Inferior parietal cortex (tissue), 1 donor: ENCODE results near the gene SH3BP1.
"Not testable (repeated sequence)": the region's sequence is repeated elsewhere in the genome, so short reads cannot be mapped to it uniquely, and the experiment has no call there.

Experiments used
- DNase-seq: peaks from one replicate; pipeline ENCODE4 v3.0.0-alpha.2; 2016; ENCODE audit errors: extremely low spot score

The SH3BP1 gene

GRCh38 chr22:37679670-37680069 is 40.2 kb downstream of the SH3BP1 start:
- DNase-seq, result no peak

DNA sequence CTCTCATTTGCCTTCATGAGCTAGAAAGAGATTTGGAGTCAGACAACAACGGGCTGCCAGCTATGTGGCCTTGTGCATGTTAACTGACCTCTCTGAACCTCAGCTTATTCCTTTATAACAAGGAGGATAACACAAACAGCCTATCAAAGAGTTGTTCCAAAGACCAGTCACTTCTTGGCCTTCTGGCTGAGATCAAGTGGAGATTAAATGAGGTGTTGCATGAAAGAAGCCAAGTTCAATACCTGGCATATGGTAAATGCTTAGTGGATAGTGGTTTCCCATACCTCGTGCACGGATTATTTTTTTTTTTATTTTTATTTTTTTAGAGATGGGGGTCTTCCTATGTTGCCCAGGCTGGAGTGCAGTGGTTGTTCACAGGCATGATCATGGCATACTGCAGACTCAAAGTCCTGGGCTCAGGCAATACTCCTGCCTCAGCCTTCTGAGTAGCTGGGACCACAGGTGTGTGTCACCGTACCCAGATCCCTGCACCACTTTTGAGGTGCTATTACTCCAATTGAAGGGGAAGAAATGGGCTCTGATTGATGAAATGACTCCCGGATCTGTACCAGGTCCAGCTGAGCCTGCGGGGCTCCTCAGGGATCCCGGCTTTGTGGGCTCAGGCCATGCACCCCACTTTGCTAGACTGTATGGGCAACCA is 40.9 kb downstream of the SH3BP1 start:
- no peak for DNase-seq

DNA sequence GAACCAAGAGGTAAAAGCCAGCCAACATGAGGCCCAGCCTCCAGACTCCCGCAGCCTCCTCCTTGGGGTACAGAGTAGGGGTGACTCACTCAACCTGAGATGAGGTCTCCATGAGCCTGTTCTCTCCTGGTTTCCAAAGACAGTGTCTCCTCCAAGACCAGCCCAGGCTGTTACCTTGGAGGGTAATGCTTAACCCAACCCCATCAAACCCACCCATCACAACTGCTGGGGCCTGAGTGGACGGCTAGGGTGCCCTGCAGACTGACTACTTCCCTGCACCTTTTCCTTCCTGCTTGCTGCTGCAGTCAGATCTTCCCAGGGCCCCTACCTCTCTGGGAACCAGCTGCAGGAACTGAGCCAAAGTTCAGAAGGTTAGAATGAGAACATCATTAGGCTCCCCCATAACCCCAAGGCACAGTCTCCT is 41.5 kb downstream of the SH3BP1 start:
- DNase-seq, result no peak

DNA sequence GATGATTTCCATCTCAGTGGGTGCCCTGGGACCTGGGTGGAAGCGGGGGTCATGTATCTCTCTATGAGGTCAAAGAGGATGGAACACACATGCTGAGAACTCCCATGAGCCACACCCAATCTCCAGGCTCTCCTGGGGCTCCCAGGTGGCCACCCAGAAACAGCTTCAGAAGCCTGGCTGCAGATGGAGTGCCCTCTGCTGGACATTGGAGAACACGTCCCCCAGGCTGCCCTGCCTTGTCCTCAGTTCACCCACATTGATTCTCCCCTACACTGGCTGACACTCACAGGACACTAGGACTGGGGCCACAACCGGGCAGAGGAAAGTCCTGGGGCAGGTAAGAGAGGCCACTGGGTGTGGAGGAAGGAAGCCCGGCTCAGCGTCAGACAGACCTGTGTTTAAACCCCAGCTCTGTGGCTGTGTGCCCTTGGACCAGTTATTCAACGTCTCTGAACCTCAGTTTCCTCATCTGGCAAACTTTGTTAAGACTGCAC is 42.1 kb downstream of the SH3BP1 start:
- peak; percentile 73 for DNase-seq

GRCh38 chr22:37684803-37685615 is 45.5 kb downstream of the SH3BP1 start:
- no peak for DNase-seq

GRCh38 chr22:37686002-37686982 is 46.8 kb downstream of the SH3BP1 start, which contains the start of gene NOL12:
Gene NOL12, plus strand, starts transcription at chr22:37686343. Its CDS starts 50 bp downstream, at chr22:37686393.
- peak; percentile 93 for DNase-seq

GRCh38 chr22:37690407-37690806 is 50.9 kb downstream of the SH3BP1 start:
- no peak for DNase-seq

DNA sequence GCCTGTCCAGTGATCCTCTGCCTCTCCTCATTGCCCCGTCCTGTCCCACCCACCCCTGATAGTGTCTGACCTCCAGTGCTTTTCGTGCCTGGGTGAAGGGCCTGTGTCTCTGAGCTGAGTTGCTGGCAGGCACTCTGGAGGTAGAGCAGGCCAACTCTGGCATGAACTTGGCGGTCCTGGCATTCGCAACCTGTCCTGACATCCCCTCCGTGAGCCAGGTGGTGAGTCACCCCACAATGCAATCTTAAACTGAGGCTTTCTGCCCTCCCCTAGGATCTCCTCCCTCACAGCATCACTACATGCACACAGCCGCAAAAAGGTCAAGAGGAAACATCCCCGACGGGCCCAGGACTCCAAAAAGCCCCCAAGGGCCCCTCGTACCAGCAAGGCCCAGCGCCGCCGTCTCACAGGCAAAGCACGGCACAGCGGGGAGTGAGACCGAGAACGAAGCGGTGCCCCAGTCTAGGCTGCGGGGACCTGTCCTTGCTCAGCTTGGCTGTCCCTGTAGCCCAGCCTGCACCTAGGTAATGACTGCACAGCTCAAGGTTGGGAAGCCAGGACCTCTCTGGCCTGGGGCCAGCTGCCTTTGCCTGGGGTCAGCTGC is 51.5 kb downstream of the SH3BP1 start:
- no peak for DNase-seq

- DNase-seq, result no peak
Measured at GRCh38 chr22:37692627-37693285, 53.3 kb downstream of the SH3BP1 start.

- DNase-seq, result not testable (repeated sequence)
Measured at GRCh38 chr22:37694131-37694530, 54.7 kb downstream of the SH3BP1 start.

- DNase-seq, result not testable (repeated sequence)
Measured at GRCh38 chr22:37696260-37696656, 56.8 kb downstream of the SH3BP1 start.

DNA sequence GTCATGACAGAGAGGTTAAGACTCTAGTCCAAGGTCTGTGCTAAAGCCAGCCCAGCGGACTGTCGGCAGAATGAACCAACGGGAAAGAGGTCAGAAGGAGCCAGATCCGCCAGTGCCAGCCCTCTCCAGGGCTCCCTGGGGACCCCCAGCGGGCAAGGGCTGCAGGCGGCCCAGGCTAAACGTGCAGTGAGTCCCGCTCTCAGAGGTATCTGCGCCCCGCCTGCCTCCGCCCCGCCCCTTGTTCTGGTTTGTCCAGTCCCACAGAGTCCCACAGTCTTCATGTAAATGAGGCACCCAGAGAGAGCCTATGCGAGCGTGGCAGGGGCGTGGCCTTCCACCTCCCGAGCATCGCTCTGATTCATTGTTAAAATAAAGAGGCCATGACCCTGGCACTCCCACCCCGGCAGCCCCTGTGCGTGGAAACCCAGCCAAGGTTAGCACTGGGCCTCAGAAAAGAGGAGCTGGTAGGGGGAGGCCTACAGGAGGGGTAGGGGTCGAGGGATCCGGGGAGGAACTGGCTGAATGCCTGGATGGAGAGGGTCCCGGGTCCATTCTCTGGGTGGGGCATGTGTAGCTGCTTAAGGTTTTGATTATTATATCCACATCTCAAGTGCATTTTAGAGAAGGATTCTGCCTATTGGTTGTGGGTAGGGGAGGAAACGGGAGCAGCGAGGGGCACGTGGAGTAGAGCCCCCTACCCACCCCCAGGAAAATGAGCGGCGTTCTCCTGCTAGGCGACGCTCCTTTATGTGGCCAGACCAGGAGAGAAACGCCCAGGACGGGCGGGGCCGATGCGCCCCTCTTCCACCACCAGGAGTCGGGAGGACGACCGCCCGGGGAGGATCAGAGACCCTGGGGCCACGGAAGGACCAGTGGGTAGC is 57.4 kb downstream of the SH3BP1 start, which contains the start of gene TRIOBP:
Gene TRIOBP, plus strand, starts transcription at position 392 of the 881 bp plus-strand sequence. CDS start 4,318 bp downstream, outside the sequence.
- DNase-seq, result peak; percentile 52

GRCh38 chr22:37697538-37697835 is 58.0 kb downstream of the SH3BP1 start:
- DNase-seq, result no peak

DNA sequence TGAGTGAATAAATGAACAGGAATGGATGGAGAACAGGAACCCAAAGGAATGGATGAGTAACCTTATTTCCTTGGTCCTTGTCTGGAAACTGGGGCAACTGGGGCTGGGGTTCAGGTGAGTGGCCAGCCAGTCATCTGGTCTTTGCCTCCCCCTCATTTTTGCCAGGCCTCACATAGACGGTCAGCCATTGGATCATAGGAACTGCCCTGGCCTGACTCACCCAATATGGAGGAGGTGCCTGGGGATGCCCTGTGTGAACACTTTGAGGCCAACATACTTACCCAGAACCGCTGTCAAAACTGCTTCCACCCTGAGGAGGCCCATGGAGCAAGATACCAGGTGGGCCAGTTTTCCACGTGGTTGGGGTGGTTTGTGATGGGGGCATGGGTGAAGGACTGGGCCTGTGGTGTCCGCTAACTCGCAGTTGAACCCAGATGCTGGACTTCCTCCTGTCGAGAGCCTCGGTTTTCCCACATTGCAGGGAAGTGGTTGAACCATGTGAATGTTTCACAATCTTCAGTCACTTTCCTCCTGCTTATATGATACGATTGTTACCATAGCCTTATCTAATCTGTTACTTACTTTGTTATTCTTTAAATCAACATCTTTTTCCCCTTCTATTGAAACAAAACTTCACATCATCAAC is 61.8 kb downstream of the SH3BP1 start:
- no peak for DNase-seq

DNA sequence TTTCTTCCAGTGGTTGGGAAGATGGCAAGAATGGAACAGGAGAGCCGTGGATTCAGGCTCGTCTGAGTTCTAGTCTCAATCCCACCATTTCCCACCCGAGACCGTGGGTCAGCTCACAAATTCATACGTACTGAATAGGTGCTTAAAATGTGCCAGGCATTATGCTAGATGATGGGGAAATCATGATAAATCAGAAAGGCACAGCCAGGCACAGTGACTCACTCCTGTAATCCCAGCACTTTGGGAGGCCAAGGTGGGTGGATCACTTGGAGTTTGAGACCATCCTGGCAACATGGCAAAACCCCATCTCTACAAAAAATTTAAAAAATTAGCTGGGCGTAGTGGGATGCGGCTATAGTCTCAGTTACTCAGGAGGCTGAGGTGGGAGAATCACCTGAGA is 64.4 kb downstream of the SH3BP1 start:
- DNase-seq, result no peak

DNA sequence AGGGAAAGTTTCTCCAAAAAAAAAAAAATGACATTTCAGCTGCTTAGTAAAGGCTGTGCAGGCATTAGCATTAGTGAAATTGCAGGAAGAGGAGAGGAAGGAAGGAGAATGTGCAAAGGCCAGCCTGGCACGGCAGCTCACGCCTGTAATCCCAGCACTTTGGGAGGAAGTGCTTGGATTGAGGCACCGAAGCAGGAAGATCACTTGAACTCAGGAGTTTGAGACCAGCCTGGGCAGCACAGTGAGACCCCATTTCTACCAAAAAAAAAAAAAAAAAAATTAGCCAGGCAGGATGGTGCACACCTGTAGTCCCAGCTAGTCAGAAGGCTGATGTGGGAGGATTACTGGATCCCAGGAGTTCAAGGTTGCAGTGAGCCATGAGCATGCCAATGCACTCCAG is 65.2 kb downstream of the SH3BP1 start:
- DNase-seq, result no peak

DNA sequence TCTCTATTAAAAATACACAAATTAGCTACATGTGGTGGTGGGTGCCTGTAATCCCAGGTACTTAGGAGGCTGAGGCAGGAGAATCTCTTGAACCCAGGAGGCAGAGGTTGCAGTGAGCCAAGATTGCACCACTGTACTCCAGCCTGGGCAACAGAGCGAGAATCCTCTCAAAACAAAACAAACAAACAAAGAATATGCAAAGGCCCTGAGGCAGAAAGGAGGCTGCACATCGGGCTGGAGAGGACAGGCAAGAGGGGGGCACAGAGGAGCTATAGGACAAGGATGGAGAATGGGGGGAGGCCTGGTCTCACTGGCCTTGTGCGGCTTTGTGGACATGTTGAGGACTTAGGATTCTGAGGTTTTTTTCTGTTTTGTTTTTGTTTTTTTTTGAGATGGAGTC is 65.7 kb downstream of the SH3BP1 start:
- no peak for DNase-seq
